GM12878 (cell line): Measurements from ENCODE around the gene IRAK3.

ENCODE experiments used
- BACH1 ChIP-seq: fragments of 450-650 bp; IDR thresholded peaks from 2 replicates; pipeline ENCODE4 v1.6.1; 2017; ENCODE audit warnings: mild to moderate bottlenecking, borderline replicate concordance
- EP300 ChIP-seq, 2 experiments: fragments of 150-350 bp in 1 of 2; IDR thresholded peaks; 2 replicates each; pipeline ENCODE4 v1.6.1; 2011 to 2012; ENCODE audit warnings: low read depth in 2 of 2, low read length in 2 of 2, borderline replicate concordance in 1 of 2, improper control_type of control experiment in 1 of 2, inconsistent platforms in 1 of 2; ENCODE audit not compliant: control insufficient read depth in 1 of 2
- EZH2 ChIP-seq: IDR thresholded peaks from 2 replicates; pipeline ENCODE4 v1.6.1; 2012; ENCODE audit warnings: low read depth, mild to moderate bottlenecking, control low read depth, inconsistent platforms, low read length, borderline replicate concordance; ENCODE audit not compliant: control insufficient read depth
- KDM1A ChIP-seq: fragments of 200-600 bp; sonication (generic); IDR thresholded peaks from 2 replicates; pipeline ENCODE4 v1.6.1; 2016; ENCODE audit warnings: borderline replicate concordance
- MTA3 ChIP-seq: IDR thresholded peaks from 2 replicates; pipeline ENCODE4 v1.6.1; 2012; ENCODE audit warnings: low read length, inconsistent platforms, borderline replicate concordance
- RAD21 ChIP-seq: IDR thresholded peaks from 2 replicates; pipeline ENCODE4 v1.6.1; 2011; ENCODE audit warnings: mild to moderate bottlenecking, low read depth, low read length, moderate library complexity; ENCODE audit not compliant: insufficient read depth
- RFX5 ChIP-seq: IDR thresholded peaks from 2 replicates; pipeline ENCODE4 v1.6.1; 2011; ENCODE audit warnings: low read depth, low read length, improper control_type of control experiment
- TF ChIP-seq, protein P1 (sequence below), 3 experiments: IDR thresholded peaks in 2 of 3; conservative IDR thresholded peaks in 1 of 3; 2 replicates each; pipeline ENCODE4 v1.5.1; 2011; ENCODE audit warnings: low read depth in 3 of 3, low read length in 3 of 3, mild to moderate bottlenecking in 3 of 3, control low read depth in 2 of 3, moderate library complexity in 2 of 3, inconsistent platforms in 1 of 3, mixed read lengths in 1 of 3; ENCODE audit not compliant: control insufficient read depth in 2 of 3, insufficient read depth in 1 of 3; ENCODE audit errors: extremely low read depth in 1 of 3
- TF ChIP-seq, protein P2 (sequence below): IDR thresholded peaks from 2 replicates; pipeline ENCODE4 v1.6.1; 2011; ENCODE audit warnings: low read depth, mild to moderate bottlenecking, low read length, moderate library complexity, borderline replicate concordance; ENCODE audit errors: extremely low read depth
- TF ChIP-seq, protein P3 (sequence below): IDR thresholded peaks from 2 replicates; pipeline ENCODE4 v1.6.1; 2012; ENCODE audit warnings: low read length, inconsistent platforms
- TF ChIP-seq, protein P4 (sequence below): IDR thresholded peaks from 2 replicates; pipeline ENCODE4 v1.6.1; 2011; ENCODE audit warnings: borderline replicate concordance, low read depth, mild to moderate bottlenecking, moderate library complexity, low read length; ENCODE audit not compliant: insufficient read depth, poor library complexity, severe bottlenecking

DNA sequence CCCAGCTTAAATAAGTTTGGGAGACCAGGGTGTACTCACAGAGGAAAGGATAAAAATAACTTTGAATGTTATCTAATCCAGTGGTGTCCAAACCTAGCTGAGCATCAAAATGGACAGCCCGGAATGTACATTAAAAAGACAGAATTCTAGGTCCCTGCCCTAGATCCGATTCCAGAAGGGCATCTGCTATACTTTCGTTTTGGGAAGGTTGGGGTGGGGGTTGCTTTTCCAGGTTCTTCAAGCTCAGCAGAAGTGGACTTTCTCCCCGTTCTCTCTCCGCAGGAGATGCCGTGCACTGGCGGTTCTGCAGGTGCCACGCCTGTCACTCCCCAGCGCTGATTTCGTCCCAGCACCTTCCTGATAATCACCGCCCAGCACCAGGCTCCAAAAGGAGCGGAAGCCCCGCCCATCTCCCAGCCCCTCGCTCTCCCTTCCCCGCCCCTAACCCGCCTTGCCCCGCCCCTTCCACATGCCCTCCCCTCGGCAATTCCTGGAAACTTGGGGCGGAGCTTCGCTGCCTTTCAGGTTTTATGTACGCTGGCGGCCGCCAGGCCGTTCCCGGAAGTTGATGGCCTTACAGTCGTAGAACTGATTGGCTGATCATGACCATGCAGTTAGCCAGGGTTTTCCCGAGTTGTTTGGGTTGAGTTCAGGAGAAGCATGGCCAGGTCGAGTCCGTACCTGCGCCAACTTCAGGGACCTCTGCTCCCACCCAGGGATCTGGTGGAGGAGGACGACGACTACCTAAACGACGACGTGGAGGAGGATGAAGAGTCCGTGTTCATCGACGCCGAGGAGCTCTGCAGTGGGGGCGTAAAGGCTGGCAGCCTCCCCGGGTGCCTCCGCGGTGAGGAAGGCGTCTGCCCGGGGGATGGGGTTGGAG is 113.2 kb downstream of the IRAK3 start, which contains the start of gene HELB:
- TF ChIP-seq, protein P1, sequence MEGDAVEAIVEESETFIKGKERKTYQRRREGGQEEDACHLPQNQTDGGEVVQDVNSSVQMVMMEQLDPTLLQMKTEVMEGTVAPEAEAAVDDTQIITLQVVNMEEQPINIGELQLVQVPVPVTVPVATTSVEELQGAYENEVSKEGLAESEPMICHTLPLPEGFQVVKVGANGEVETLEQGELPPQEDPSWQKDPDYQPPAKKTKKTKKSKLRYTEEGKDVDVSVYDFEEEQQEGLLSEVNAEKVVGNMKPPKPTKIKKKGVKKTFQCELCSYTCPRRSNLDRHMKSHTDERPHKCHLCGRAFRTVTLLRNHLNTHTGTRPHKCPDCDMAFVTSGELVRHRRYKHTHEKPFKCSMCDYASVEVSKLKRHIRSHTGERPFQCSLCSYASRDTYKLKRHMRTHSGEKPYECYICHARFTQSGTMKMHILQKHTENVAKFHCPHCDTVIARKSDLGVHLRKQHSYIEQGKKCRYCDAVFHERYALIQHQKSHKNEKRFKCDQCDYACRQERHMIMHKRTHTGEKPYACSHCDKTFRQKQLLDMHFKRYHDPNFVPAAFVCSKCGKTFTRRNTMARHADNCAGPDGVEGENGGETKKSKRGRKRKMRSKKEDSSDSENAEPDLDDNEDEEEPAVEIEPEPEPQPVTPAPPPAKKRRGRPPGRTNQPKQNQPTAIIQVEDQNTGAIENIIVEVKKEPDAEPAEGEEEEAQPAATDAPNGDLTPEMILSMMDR (IDR thresholded peaks at IDR 0.05 in 2 of 3, conservative IDR thresholded peaks at IDR 0.05 in 1 of 3; ENCODE audit: control insufficient read depth in 2 of 3, extremely low read depth in 1 of 3, insufficient read depth in 1 of 3, low read depth in 3 of 3, low read length in 3 of 3): no peak
- TF ChIP-seq, protein P2, sequence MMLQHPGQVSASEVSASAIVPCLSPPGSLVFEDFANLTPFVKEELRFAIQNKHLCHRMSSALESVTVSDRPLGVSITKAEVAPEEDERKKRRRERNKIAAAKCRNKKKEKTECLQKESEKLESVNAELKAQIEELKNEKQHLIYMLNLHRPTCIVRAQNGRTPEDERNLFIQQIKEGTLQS: no peak
- TF ChIP-seq KDM1A (no peak), EP300 (IDR thresholded peaks at IDR 0.05; ENCODE audit: borderline replicate concordance in 1 of 2, control insufficient read depth in 1 of 2, low read depth in 2 of 2, low read length in 2 of 2) (no peak), MTA3 (no peak), RFX5 (no peak), BACH1 (peak; percentile 20; the same call in 1 of the 2 replicates), EZH2 (no peak), RAD21 (no peak)
- TF ChIP-seq, protein P3, sequence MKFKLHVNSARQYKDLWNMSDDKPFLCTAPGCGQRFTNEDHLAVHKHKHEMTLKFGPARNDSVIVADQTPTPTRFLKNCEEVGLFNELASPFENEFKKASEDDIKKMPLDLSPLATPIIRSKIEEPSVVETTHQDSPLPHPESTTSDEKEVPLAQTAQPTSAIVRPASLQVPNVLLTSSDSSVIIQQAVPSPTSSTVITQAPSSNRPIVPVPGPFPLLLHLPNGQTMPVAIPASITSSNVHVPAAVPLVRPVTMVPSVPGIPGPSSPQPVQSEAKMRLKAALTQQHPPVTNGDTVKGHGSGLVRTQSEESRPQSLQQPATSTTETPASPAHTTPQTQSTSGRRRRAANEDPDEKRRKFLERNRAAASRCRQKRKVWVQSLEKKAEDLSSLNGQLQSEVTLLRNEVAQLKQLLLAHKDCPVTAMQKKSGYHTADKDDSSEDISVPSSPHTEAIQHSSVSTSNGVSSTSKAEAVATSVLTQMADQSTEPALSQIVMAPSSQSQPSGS: no peak
- TF ChIP-seq, protein P4, sequence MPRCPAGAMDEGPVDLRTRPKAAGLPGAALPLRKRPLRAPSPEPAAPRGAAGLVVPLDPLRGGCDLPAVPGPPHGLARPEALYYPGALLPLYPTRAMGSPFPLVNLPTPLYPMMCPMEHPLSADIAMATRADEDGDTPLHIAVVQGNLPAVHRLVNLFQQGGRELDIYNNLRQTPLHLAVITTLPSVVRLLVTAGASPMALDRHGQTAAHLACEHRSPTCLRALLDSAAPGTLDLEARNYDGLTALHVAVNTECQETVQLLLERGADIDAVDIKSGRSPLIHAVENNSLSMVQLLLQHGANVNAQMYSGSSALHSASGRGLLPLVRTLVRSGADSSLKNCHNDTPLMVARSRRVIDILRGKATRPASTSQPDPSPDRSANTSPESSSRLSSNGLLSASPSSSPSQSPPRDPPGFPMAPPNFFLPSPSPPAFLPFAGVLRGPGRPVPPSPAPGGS: no peak
